ENCODE results near the gene CAMTA1. TPM values are rescaled to one million over a fixed set of nuclear protein-coding genes. Genes with fewer than 3 reads are reported as not detected.

The CAMTA1 gene
- total RNA-seq, 1 donor from 2014 or later: 77.6 TPM

DNA sequence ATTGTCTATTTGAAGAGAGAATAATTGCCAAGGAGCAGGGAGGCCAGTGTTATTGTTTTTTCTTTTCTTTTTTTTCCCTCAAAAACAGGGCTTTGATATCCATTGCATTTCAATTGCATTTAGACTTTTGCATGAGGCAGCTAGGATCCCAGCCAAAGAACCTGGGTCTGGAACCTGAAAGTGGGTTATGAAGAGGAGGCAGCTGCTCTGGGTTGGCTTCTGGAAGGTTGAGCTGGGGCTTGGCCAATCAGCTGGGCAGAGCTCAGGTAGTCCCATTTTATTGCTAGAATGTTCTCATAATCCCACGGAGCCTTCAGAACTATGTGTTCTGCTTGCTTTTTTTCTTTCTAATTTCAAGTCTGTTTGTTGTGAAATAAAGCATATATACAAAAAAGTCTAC, 218.9 kb downstream of the CAMTA1 start:
- Histone ChIP-seq H3K9me3 (ENCODE audit: insufficient read depth, low read depth, low read length) (no peaks in the 10 kb centered on the region), H3K9ac (ENCODE audit: low read length) (no peak overlapping the region), H3K79me2 (ENCODE audit: insufficient read depth, low read length) (no peaks in the 10 kb centered on the region), H3K36me3 (ENCODE audit: insufficient read depth, low read length) (no peaks in the 10 kb centered on the region), H4K20me1 (ENCODE audit: insufficient read depth, low read length) (no peaks in the 10 kb centered on the region), H3K4me1 (ENCODE audit: insufficient read depth, low read length) (no peaks in the 10 kb centered on the region), H3K27ac (ENCODE audit: low read depth, low read length) (no peak overlapping the region), H3K27me3 (ENCODE audit: insufficient read depth, low read length) (peaks cover 18% of the 10 kb centered on the region), H2AFZ (ENCODE audit: low read depth, low read length) (no peak overlapping the region), H3K4me2 (ENCODE audit: low read length) (no peak overlapping the region), H3K4me3 (ENCODE audit: insufficient read depth, low read depth, low read length) (no peak overlapping the region)
- FAIRE-seq (no peak), DNase-seq (ENCODE audit: low read depth) (no peak)
- H3K36me3 Mint-ChIP-seq (ENCODE audit: low read depth, unreplicated experiment): no peaks in the 10 kb centered on the region
- no peak overlapping the region for H3K27ac Mint-ChIP-seq (ENCODE audit: unreplicated experiment)
- H3K9me3 Mint-ChIP-seq (ENCODE audit: unreplicated experiment): peaks cover 2% of the 10 kb centered on the region
- no peak for TF ChIP-seq EZH2 (IDR thresholded peaks at IDR 0.05; ENCODE audit: insufficient read depth, low read length)
- TF ChIP-seq, protein P1, sequence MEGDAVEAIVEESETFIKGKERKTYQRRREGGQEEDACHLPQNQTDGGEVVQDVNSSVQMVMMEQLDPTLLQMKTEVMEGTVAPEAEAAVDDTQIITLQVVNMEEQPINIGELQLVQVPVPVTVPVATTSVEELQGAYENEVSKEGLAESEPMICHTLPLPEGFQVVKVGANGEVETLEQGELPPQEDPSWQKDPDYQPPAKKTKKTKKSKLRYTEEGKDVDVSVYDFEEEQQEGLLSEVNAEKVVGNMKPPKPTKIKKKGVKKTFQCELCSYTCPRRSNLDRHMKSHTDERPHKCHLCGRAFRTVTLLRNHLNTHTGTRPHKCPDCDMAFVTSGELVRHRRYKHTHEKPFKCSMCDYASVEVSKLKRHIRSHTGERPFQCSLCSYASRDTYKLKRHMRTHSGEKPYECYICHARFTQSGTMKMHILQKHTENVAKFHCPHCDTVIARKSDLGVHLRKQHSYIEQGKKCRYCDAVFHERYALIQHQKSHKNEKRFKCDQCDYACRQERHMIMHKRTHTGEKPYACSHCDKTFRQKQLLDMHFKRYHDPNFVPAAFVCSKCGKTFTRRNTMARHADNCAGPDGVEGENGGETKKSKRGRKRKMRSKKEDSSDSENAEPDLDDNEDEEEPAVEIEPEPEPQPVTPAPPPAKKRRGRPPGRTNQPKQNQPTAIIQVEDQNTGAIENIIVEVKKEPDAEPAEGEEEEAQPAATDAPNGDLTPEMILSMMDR (IDR thresholded peaks at IDR 0.05; ENCODE audit: insufficient read depth, low read depth, low read length): no peak
- H3K4me1 Mint-ChIP-seq (ENCODE audit: low read depth, unreplicated experiment): no peaks in the 10 kb centered on the region
- H3K27me3 Mint-ChIP-seq (ENCODE audit: low read depth, unreplicated experiment): peaks cover 37% of the 10 kb centered on the region
- H3K4me3 Mint-ChIP-seq (ENCODE audit: unreplicated experiment): no peak overlapping the region

DNA sequence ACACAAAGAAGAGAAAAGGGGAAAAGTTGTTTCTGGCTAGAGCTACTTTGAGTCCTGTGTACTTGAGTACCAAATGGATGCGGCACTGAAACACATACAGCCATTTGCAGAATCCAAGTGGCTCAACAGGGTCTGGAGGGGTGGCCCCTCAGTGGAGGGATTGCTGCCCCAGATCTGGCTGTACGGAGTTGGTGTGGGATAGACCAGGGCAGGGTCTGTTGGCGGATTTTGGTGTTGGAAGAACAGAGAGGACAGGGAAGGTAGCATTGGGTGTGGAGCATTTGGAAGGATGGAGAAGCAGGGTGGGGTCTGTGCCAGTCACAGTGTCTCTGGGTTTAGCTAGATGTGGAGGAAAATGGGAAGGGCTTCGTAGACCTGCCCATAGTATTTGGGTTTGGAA, 220.5 kb downstream of the CAMTA1 start:
- no peaks in the 10 kb centered on the region for H3K36me3 ChIP-seq (ENCODE audit: insufficient read depth, low read length)
- Mint-ChIP-seq H3K36me3 (ENCODE audit: low read depth, unreplicated experiment) (no peaks in the 10 kb centered on the region), H3K4me1 (ENCODE audit: low read depth, unreplicated experiment) (no peaks in the 10 kb centered on the region), H3K9me3 (ENCODE audit: unreplicated experiment) (peaks cover 2% of the 10 kb centered on the region), H3K27me3 (ENCODE audit: low read depth, unreplicated experiment) (peaks cover 35% of the 10 kb centered on the region), H3K4me3 (ENCODE audit: unreplicated experiment) (no peak overlapping the region), H3K27ac (ENCODE audit: unreplicated experiment) (no peak overlapping the region)
- H3K9ac ChIP-seq (ENCODE audit: low read length): no peak overlapping the region
- no peak overlapping the region for H3K4me3 ChIP-seq (ENCODE audit: insufficient read depth, low read depth, low read length)
- TF ChIP-seq EZH2 (IDR thresholded peaks at IDR 0.05; ENCODE audit: insufficient read depth, low read length): no peak
- FAIRE-seq (no peak), DNase-seq (ENCODE audit: low read depth) (no peak)
- no peaks in the 10 kb centered on the region for H3K4me1 ChIP-seq (ENCODE audit: insufficient read depth, low read length)
- H3K79me2 ChIP-seq (ENCODE audit: insufficient read depth, low read length): no peaks in the 10 kb centered on the region
- H3K27ac ChIP-seq (ENCODE audit: low read depth, low read length): no peak overlapping the region
- H3K4me2 ChIP-seq (ENCODE audit: low read length): no peak overlapping the region
- no peaks in the 10 kb centered on the region for H3K9me3 ChIP-seq (ENCODE audit: insufficient read depth, low read depth, low read length)
- peaks cover 18% of the 10 kb centered on the region for H3K27me3 ChIP-seq (ENCODE audit: insufficient read depth, low read length)
- no peak overlapping the region for H2AFZ ChIP-seq (ENCODE audit: low read depth, low read length)
- no peaks in the 10 kb centered on the region for H4K20me1 ChIP-seq (ENCODE audit: insufficient read depth, low read length)

DNA sequence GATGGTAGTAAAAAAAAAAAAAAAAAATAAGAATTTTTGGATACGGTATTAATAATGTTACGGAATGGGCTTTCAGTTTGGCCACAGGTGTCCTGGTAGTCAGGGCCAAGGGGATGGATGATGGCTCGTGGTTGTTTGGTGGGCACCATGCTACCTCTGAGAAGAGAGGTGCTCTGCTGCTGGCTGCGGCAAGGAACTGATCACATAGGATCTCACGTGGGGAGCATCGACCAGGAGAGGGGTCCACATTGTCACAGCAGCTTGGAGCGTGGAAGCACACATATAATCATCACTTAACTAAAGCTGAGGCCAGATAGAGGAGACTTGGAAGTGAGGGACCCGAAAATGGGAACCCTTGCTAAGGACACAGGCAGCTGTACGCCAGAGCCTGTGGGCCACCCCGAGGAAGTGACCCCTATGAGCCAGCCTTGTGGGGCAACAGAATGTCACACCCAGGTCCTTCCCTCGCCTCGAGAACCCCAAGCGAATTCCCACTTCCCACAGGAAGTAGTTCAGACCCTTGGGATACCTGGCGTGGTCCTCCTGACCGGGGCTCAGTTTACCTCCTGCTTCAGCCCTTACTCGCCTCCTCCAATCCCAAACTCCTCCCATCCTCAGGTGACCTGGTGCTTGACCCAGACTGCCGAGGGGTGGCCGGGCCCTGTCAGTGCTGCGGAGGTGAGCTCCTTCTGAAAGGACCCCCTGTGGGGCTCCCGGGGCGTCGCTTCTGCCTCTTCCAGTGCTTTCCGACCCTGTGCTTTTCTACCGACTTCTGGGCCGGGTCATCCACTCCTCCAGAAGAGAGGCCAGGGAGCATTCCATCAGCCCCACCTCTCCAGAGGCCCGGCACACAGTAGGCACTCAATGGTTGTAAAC, 222.0 kb downstream of the CAMTA1 start:
- no peaks in the 10 kb centered on the region for H3K79me2 ChIP-seq (ENCODE audit: insufficient read depth, low read length)
- peaks cover 47% of the 10 kb centered on the region for H3K27me3 Mint-ChIP-seq (ENCODE audit: low read depth, unreplicated experiment)
- DNase-seq (ENCODE audit: low read depth) (no peak), FAIRE-seq (no peak)
- peaks cover 12% of the 10 kb centered on the region for H3K27me3 ChIP-seq (ENCODE audit: insufficient read depth, low read length)
- no peak overlapping the region for H3K9ac ChIP-seq (ENCODE audit: low read length)
- H3K4me1 ChIP-seq (ENCODE audit: insufficient read depth, low read length): no peaks in the 10 kb centered on the region
- H3K36me3 ChIP-seq (ENCODE audit: insufficient read depth, low read length): no peaks in the 10 kb centered on the region
- H2AFZ ChIP-seq (ENCODE audit: low read depth, low read length): no peak overlapping the region
- no peak overlapping the region for H3K4me2 ChIP-seq (ENCODE audit: low read length)
- no peaks in the 10 kb centered on the region for H3K9me3 ChIP-seq (ENCODE audit: insufficient read depth, low read depth, low read length)
- TF ChIP-seq, protein P1 (IDR thresholded peaks at IDR 0.05; ENCODE audit: insufficient read depth, low read depth, low read length): no peak
- no peak for TF ChIP-seq EZH2 (IDR thresholded peaks at IDR 0.05; ENCODE audit: insufficient read depth, low read length)
- no peak overlapping the region for H3K27ac Mint-ChIP-seq (ENCODE audit: unreplicated experiment)
- H3K36me3 Mint-ChIP-seq (ENCODE audit: low read depth, unreplicated experiment): peaks cover 2% of the 10 kb centered on the region
- H3K4me3 Mint-ChIP-seq (ENCODE audit: unreplicated experiment): no peak overlapping the region
- peaks cover 2% of the 10 kb centered on the region for H3K9me3 Mint-ChIP-seq (ENCODE audit: unreplicated experiment)
- no peak overlapping the region for H3K27ac ChIP-seq (ENCODE audit: low read depth, low read length)
- H4K20me1 ChIP-seq (ENCODE audit: insufficient read depth, low read length): no peaks in the 10 kb centered on the region
- no peaks in the 10 kb centered on the region for H3K4me1 Mint-ChIP-seq (ENCODE audit: low read depth, unreplicated experiment)
- H3K4me3 ChIP-seq (ENCODE audit: insufficient read depth, low read depth, low read length): no peak overlapping the region

All from astrocyte (in vitro differentiated cells and primary cell).